Testis (tissue), 3 donors: ENCODE data around the gene PUS7L. TPM values are rescaled to one million over a fixed set of nuclear protein-coding genes. Genes with fewer than 3 reads are reported as not detected.

Source experiments
- DNase-seq: peaks from one replicate; pipeline ENCODE4 v3.0.0-alpha.2; 2019
- H3K27ac ChIP-seq, 2 donors: fragments of 200-600 bp; sonication (generic); one replicate each; pipeline ENCODE4 v1.5.1; 2019
- H3K27me3 ChIP-seq: fragments of 200-600 bp; sonication (generic); one replicate; pipeline ENCODE4 v1.5.1; 2019
- H3K36me3 ChIP-seq: fragments of 200-600 bp; sonication (generic); one replicate; pipeline ENCODE4 v1.5.1; 2017; ENCODE audit warnings: low read depth; ENCODE audit errors: missing control alignments
- H3K4me1 ChIP-seq: fragments of 200-600 bp; sonication (generic); one replicate; pipeline ENCODE4 v1.5.1; 2019
- H3K4me3 ChIP-seq, 2 donors: fragments of 200-600 bp; sonication (generic); one replicate each; pipeline ENCODE4 v1.5.1; 2017 to 2019
- H3K9me3 ChIP-seq: fragments of 200-600 bp; sonication (generic); one replicate; pipeline ENCODE4 v1.5.1; 2017
- POLR2A ChIP-seq: fragments of 450-650 bp; IDR thresholded peaks from one replicate; pipeline ENCODE4 v1.6.1; 2017; ENCODE audit warnings: antibody characterized with exemption, mild to moderate bottlenecking, moderate library complexity
- WGBS, 2 donors: methylation state at CpG; one replicate each; pipeline ENCODE4 v1.1.5; 2018; 5-methylcytosine and 5-hydroxymethylcytosine counted together
- intact Hi-C: fragments of 100-400 bp; cut with DNase I; formaldehyde crosslinking; loops from one replicate; pipeline ENCODE4 v1.15.1; 2023; ENCODE audit warnings: low total_unique reads
- polyA plus RNA-seq: library from polyadenylated mRNA; stranded (reverse); fragments of 350-450 nt; fragmentation: Illumina TruSeq; extraction: RNeasy Lipid Tissue Mini Kit (QIAGEN cat#74804); gene quantifications from one replicate; pipeline ENCODE4 v1.2.3, GENCODE V29; 2014; ENCODE audit warnings: low read depth, low replicate concordance; ENCODE audit not compliant: insufficient read depth
- total RNA-seq, 2 donors: library from RNA; depleted of rRNA; stranded (reverse); fragments of >200 nt; gene quantifications; one replicate each; pipeline ENCODE4 v1.2.3, GENCODE V29; 2016
- TF ChIP-seq, protein P1 (sequence below), 3 experiments: fragments of 450-650 bp in 2 of 3; fragments of 200-600 bp in 1 of 3; sonication (generic) in 1 of 3; IDR thresholded peaks; one replicate each; pipeline ENCODE4 v1.5.1; 2016 to 2019; ENCODE audit warnings: antibody characterized with exemption in 3 of 3, mild to moderate bottlenecking in 2 of 3, moderate library complexity in 1 of 3

The PUS7L gene
- total and polyA plus RNA-seq, 3 donors from 2014 or later, result 3.0 to 11.0 (median 9.7) TPM

DNA sequence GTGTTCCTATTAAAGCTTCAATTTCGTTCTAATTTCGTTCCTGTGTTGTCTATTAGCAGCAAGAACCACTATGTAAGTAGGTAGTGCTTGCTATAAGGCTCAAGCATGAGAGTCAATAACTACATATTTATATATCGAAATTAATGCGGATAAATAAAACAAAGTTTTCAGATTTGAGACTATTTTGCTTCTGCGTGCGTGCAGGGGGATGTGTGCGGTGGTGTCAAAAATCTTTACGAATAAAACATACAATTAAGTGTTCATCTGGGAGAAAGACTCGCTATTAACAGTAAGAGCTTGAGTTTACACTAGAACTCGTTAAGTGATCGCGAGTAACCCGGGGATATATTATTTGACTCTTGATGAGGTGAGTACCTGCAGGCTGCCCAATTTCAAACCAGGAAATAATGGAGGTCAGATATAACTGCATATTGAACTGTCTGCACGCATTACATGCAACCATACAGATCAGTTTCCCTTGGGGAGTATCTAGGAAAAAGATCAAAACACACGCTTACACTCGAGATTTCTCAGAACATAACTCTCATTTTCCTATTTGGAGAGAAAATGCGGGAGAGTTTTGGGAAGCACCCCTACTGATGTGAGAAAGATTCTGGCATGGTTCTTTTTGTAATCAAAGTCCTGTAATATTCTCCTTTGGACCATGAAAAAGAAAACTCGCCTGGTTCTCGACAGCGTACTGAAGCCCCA is 46.7 kb upstream of the PUS7L start:
- Histone ChIP-seq H3K27ac (peak overlapping the region; percentile 97 to 98), H3K4me1 (peaks cover 9% of the 10 kb centered on the region), H3K9me3 (no peaks in the 10 kb centered on the region), H3K36me3 (no peaks in the 10 kb centered on the region), H3K27me3 (no peaks in the 10 kb centered on the region), H3K4me3 (peak overlapping the region; percentile 90 to 97)
- TF ChIP-seq, protein P1, sequence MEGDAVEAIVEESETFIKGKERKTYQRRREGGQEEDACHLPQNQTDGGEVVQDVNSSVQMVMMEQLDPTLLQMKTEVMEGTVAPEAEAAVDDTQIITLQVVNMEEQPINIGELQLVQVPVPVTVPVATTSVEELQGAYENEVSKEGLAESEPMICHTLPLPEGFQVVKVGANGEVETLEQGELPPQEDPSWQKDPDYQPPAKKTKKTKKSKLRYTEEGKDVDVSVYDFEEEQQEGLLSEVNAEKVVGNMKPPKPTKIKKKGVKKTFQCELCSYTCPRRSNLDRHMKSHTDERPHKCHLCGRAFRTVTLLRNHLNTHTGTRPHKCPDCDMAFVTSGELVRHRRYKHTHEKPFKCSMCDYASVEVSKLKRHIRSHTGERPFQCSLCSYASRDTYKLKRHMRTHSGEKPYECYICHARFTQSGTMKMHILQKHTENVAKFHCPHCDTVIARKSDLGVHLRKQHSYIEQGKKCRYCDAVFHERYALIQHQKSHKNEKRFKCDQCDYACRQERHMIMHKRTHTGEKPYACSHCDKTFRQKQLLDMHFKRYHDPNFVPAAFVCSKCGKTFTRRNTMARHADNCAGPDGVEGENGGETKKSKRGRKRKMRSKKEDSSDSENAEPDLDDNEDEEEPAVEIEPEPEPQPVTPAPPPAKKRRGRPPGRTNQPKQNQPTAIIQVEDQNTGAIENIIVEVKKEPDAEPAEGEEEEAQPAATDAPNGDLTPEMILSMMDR (IDR thresholded peaks at IDR 0.05), result no peak
- TF ChIP-seq POLR2A, result no peak
- WGBS, 2 donors, result 3% methylated on average over 20 of the region's 20 CpGs
- DNase-seq, result no peak
- intact Hi-C loops, result no loop called here

DNA sequence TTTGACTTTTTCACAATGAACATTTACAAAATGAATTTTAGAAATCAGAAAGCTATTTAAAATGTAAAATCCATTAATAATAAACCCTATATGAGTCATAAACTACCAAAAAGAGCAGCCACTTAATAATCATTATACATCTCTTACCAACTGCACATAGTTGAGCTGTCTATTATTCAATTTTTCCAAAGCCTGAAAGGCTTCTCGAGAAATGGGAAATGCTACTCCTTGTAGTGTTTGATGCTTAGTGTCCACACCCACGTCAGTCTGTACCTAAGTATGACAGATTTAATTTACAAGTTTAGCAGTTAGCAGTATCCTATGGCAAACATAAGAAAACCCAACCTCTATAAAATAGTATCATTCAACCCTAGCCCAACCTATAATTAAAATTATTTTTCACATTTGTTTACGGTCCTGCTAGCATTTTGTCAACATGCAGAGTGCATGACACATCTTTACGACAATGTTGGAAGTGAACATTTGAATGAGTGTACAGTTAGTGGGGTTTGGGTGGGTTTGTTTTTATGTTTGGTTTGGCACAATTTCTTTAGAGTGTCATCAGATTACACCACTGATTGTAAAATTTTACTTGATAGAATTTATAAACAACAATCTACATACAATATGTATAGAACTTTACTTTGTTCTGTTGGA is 39.1 kb upstream of the PUS7L start:
- intact Hi-C loops, result no loop called here
- Histone ChIP-seq H3K9me3 (no peaks in the 10 kb centered on the region), H3K4me3 (no peak overlapping the region), H3K36me3 (no peaks in the 10 kb centered on the region), H3K27me3 (no peaks in the 10 kb centered on the region), H3K27ac (no peak overlapping the region), H3K4me1 (no peaks in the 10 kb centered on the region)
- 73 to 92% methylated on average over 4 of the region's 4 CpGs for WGBS, 2 donors
- TF ChIP-seq, protein P1 (IDR thresholded peaks at IDR 0.05), result no peak
- no peak for TF ChIP-seq POLR2A
- no peak for DNase-seq

DNA sequence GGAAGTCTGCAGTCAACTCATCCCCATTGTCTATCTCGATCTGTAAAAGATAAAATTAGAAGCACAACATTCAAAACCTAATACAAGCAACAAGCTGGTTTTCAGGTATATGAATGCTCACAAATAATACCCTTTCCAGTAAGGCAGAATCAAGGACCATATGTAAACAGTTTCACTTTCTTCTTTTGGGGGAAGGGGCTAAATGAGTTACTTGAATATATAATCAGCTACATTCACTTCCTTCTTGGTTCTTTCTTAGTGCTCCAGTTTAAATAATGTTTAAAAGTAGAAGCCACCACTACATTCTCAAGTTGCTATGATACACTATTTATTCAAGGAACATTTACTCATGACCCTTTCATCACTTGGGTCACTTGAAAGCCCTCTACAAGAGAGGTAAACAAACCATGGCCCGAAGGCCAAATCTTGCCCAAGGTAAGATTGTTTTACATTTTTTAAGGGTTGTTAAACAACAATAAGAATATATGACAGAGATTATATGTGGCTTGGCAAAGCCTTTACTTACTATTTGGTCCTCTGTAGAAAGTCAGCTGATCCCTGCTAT is 37.2 kb upstream of the PUS7L start:
- intact Hi-C loops, result no loop called here
- no peaks in the 10 kb centered on the region for H3K4me1 ChIP-seq
- no peaks in the 10 kb centered on the region for H3K9me3 ChIP-seq
- TF ChIP-seq, protein P1 (IDR thresholded peaks at IDR 0.05), result no peak
- no peak for TF ChIP-seq POLR2A
- H3K36me3 ChIP-seq, result no peaks in the 10 kb centered on the region
- no peak overlapping the region for H3K27ac ChIP-seq
- 82 to 83% methylated on average over 2 of the region's 2 CpGs for WGBS, 2 donors
- DNase-seq, result no peak
- no peaks in the 10 kb centered on the region for H3K27me3 ChIP-seq
- H3K4me3 ChIP-seq, result no peak overlapping the region

DNA sequence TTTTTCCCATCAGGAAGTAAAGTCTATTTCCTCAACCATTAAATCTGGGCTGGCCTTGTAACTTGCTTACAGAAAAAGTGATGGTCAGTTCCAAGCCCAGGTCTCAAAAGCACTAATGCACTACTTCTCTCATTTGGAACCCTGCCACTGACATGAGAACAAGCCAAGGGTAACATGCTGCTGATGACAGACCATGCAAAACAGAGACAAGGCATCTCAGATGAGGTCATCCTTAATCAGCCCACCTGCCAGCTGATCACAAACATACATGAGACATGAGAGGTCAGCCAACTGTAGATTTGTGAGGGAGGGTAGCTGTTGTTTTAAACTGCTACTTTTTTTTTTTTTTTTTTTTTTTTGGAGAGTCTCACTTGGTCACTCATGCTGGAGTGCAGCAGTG is 31.4 kb upstream of the PUS7L start:
- no peaks in the 10 kb centered on the region for H3K36me3 ChIP-seq
- intact Hi-C loops, result no loop called here

More for the DNA sequence above, 31.4 kb upstream of the PUS7L start:
- TF ChIP-seq, protein P1 (IDR thresholded peaks at IDR 0.05), result no peak
- no peak overlapping the region for H3K4me3 ChIP-seq
- no peaks in the 10 kb centered on the region for H3K27me3 ChIP-seq
- H3K4me1 ChIP-seq, result no peaks in the 10 kb centered on the region
- DNase-seq, result no peak
- H3K9me3 ChIP-seq, result no peaks in the 10 kb centered on the region
- no peak overlapping the region for H3K27ac ChIP-seq
